UCSD-AML1 (cell line): Measurements from ENCODE around the gene XRCC5.
"Not testable (repeated sequence)": the region's sequence is repeated elsewhere in the genome, so short reads cannot be mapped to it uniquely, and the experiment has no call there.

Experiments
- DNase-seq: peaks from one replicate; lab custom pipeline; 2025; ENCODE audit not compliant: unreplicated experiment; lab: John Stamatoyannopoulos, UW

The XRCC5 gene

DNA sequence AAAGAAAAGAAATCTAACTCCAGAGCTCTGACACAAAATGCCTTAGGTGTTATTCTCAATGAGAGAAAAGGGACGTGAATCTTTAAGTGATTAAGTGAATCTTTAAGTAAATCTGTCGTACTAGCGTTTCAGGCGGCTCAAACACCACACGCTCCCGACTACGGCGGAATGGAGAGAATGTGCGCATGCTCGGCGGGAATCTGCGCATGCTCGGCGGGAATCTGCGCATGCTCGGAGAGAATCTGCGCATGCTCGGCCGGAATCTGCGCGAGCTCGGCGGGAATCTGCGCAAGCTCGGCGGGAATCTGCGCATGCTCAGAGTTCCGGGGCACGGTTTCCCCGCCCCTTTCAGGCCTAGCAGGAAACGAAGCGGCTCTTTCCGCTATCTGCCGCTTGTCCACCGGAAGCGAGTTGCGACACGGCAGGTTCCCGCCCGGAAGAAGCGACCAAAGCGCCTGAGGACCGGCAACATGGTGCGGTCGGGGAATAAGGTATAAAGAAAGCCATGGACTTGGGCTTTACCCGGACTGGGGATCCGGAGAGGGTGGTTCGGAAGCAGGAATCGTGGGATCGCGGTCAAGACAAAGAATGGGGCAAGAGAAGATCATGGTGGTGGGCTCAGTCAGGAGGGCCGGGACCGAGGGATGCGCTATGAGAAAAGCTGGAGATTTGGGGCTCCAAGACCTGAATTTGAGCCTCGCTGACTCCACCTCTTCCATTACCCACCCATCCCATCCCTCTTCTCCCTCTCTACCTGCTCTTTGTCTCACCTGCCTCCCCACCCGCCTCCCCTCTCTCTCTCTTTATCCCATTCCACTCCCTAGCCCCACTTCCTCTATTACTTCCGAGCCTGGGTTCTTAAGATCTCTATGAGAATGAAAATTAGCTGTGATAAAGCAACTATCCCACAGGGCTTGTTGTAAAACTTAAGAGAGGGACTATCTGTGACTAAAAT is at the start of gene XRCC5:
Gene XRCC5 (plus strand): TSS at position 382 of the 955 bp plus-strand sequence. CDS start 89 bp downstream, at position 471.
- peak; percentile 98 for DNase-seq

DNA sequence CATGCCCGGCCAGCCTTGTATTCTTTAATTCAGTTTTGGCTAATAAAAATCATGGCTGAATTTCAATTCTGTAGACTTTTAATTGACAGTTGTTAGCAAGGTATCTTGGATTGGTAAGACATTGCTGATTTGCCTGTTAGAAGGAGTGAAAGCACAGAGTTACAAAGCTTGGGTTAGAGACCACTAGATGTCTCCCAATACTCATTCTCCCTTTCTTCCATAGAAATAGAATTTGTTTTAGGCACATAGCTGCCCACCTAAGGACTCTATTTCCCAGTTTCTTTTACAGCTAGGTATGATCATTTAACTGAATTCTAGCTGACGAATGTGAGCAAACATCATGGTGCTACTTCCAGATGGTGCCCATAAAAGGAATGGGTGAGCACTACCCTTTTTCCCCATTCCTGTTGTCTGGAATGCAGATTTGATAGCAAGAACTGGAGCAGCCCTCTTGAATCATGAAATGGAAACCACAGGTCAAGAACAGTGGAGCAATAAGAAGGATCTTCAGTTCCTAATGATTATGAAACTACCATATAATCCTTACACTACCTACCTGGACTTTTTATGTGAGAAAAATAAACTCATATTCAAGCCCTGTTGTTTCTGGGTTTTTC is 45.0 kb upstream of the XRCC5 start:
- no peak for DNase-seq

DNA sequence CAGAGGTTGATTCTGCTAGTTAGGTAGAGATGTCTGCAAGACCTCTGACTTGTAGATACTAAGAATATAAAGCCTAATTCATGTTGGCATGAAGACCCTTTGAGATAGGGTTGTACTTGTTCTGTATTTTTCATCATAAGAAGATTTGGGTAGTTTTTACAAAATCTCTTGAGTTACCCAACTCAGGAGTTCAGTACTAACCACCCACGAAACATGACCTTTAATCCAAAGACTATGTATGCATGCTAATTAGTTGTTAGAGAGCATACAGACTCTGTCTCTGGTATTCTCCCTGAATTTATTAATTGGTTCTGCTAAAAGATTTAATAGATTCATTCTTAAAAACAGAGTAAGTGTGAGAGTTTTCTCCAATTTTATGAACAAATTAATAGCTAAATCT is 44.5 kb upstream of the XRCC5 start:
- DNase-seq: no peak

DNA sequence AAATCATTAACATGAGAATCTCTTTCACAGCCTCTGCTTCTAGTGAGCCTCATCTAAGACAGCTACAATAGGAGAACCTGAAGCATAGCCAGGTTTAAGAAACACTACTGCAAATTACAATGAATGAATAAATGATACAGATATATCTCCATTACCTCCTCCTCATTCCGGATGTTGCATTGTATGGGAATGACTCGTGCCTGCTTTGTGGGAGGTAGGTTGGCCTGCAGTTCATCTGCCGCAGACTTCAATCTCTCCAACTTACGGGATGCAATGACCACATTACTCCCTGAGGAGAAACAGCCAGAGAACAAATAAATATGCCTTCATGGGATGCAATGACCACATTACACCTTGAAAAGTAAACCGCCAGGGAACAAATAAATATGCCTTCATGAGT is 42.9 kb upstream of the XRCC5 start:
- DNase-seq: no peak

GRCh38 chr2:216069028-216069427 is 40.1 kb upstream of the XRCC5 start:
- no peak for DNase-seq

- DNase-seq: no peak
These were observed 39.0 kb upstream of the XRCC5 start for GRCh38 chr2:216070195-216070594.

DNA sequence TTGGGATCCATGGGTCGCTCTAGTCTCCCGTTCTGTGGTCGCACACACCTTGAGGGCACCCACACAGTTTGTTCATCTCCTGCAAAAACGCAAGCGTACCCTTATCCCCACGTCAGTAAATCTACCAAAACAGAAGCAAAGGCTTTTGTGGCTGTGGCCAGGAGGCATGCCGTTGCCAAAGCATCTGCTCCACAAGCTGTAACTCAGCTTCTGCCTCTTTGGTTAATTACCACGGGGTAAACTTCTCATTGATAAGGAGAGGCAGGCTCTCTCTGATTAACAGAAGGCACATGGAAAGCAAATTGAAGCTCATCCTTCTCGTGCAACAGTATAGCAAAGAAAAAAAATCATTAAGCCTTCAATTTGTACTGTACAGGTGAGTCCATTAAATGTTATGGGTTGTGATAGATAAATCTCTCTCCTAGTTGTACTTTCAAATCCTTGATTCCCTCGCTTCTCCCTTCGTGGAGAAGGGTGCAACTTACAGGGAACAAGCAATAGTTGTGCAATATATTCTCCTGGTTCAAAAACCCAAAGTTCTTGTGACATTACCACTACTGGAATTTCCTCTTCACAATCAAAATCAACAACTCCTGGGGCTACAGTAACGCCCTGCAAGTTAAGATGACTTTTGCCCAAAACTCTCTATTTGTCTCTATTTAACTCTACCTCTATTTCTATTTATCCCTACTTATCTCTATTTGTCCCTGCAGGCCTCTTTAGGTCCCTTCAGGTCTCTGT is 37.9 kb upstream of the XRCC5 start:
- DNase-seq: no peak

GRCh38 chr2:216072473-216072872 is 36.7 kb upstream of the XRCC5 start:
- DNase-seq: no peak

- DNase-seq: no peak
These were observed 35.4 kb upstream of the XRCC5 start for GRCh38 chr2:216073773-216074172.

DNA sequence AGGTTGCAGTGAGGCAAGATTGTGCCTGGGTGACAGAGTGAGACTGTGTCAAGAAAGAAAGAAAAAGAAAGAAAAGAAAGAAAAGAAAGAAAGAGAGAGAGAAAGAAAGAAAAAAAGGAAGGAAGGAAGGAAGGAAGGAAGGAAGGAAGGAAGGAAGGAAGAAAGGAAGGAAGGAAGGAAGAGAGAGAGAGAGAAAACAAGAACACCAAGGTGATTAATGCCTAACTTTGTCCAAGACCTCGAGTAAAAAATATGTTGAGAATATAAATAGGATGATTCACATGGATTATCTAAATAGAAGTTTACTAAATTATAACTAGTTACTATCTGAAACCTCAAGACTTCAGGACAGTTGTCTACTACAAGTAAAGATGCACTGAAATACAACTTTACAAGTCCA is 34.8 kb upstream of the XRCC5 start:
- DNase-seq: no peak

- DNase-seq: no peak
These were observed 34.4 kb upstream of the XRCC5 start for GRCh38 chr2:216074794-216075193.

- no peak for DNase-seq
These were observed 33.4 kb upstream of the XRCC5 start for GRCh38 chr2:216075510-216076485.

GRCh38 chr2:216078776-216079175 is 30.4 kb upstream of the XRCC5 start:
- DNase-seq: no peak

DNA sequence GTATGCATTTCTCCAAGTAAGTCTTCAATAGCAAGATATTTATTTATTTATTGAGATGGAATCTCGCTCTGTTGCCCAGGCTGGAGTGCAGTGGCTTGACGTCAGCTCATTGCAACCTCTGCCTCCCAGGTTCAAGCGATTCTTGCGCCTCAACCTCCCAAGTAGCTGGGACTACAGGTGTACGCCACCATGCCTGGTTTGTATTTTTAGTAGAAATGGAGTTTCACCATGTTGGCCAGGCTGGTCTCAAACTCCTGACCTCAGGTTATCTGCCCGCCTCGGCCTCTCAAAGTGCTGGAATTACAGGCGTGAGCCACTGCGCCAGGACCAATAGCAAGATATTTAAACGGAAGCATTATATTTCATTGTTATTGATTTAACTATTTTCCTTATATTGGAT is 29.1 kb upstream of the XRCC5 start:
- not testable (repeated sequence) for DNase-seq

DNA sequence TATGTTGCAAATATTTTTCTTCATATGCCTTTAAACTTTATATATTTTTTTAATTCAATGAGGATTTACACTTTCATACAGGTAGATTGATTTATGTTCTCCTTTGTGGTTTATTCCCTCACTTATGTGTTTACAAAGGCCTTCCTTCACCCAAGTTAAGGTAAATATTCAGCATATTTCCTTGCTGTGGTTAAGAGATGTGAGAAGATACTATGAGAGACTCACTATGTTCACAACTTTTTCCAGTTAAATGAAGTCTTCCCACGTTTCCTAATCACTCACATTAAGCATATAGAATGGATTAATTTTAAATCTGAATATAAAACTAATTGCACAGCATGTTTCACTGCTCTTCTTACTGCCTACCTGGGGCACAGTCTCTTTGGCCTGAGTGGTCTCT is 28.1 kb upstream of the XRCC5 start:
- no peak for DNase-seq

DNA sequence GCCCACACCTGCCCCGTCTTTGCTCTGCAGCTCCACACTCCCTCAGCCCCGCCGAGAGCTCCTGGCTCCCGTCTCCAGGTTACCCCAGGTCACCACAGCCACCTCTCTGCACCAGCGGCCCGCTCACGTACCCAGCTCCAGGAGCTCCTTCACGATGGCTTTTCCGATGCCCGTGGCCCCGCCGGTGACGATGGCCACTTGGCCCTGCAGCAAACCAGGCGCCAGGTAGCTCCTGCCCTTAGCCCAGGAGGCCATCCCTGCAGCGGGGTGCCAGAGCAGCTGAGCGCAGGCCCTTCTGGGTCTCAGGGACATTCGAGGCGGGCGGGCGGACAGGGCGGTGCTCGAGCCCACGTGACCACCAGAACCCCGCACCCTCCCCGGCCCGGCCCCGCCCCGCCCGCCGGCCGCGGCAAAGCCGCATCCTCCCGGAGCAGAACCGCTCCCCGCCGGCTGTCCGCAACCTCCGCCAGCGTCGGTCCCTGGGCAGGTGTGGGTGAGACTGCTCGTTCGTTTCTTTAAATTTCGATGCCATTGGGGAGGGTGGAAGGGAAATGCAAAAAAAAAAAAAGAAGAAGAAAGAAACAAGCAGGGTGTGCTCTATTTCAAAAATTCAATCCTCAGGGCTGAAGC is 27.5 kb upstream of the XRCC5 start, which contains the start of the genes PECR and TMEM169:
Gene PECR (minus strand): TSS at position 323 of the 630 bp plus-strand sequence. CDS start 68 bp downstream, at position 255.
Gene TMEM169 (plus strand): TSS at position 433 of the 630 bp plus-strand sequence. CDS start 14,045 bp downstream, outside the sequence.
- peak; percentile 15 for DNase-seq

- no peak for DNase-seq
These were observed 26.9 kb upstream of the XRCC5 start for GRCh38 chr2:216082117-216082711.

GRCh38 chr2:216082805-216083204 is 26.3 kb upstream of the XRCC5 start:
- no peak for DNase-seq
